ENCODE measurements around the gene CHN2. TPM values are rescaled to one million over a fixed set of nuclear protein-coding genes. Genes with fewer than 3 reads are reported as not detected.

Gene CHN2
- total RNA-seq, 1 donor from 2014 or later, result 36.1 TPM

GRCh38 chr7:29228289-29229011 lies 33.9 kb downstream of the CHN2 start:
- Histone ChIP-seq H3K36me3 (no peaks in the 10 kb centered on the region), H3K27ac (replicated peaks) (no peak overlapping the region), H3K4me3 (no peak overlapping the region), H3K4me1 (peaks cover 9% of the 10 kb centered on the region), H3K9me3 (replicated peaks) (no peaks in the 10 kb centered on the region), H3K27me3 (ENCODE audit: low read depth) (no peaks in the 10 kb centered on the region)
- TF ChIP-seq, protein P1, sequence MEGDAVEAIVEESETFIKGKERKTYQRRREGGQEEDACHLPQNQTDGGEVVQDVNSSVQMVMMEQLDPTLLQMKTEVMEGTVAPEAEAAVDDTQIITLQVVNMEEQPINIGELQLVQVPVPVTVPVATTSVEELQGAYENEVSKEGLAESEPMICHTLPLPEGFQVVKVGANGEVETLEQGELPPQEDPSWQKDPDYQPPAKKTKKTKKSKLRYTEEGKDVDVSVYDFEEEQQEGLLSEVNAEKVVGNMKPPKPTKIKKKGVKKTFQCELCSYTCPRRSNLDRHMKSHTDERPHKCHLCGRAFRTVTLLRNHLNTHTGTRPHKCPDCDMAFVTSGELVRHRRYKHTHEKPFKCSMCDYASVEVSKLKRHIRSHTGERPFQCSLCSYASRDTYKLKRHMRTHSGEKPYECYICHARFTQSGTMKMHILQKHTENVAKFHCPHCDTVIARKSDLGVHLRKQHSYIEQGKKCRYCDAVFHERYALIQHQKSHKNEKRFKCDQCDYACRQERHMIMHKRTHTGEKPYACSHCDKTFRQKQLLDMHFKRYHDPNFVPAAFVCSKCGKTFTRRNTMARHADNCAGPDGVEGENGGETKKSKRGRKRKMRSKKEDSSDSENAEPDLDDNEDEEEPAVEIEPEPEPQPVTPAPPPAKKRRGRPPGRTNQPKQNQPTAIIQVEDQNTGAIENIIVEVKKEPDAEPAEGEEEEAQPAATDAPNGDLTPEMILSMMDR (IDR thresholded peaks at IDR 0.05; ENCODE audit: borderline replicate concordance), result no peak
- no peak for DNase-seq
- intact Hi-C loops (cut with micrococcal nuclease), result no loop called here

GRCh38 chr7:29229066-29229465 lies 34.5 kb downstream of the CHN2 start:
- intact Hi-C loops (cut with micrococcal nuclease), result no loop called here
- H3K9me3 ChIP-seq (replicated peaks), result no peaks in the 10 kb centered on the region
- H3K27ac ChIP-seq (replicated peaks), result no peak overlapping the region
- TF ChIP-seq, protein P1 (IDR thresholded peaks at IDR 0.05; ENCODE audit: borderline replicate concordance), result no peak
- H3K4me3 ChIP-seq, result no peak overlapping the region
- H3K36me3 ChIP-seq, result no peaks in the 10 kb centered on the region
- H3K4me1 ChIP-seq, result peaks cover 5% of the 10 kb centered on the region
- no peak for DNase-seq
- no peaks in the 10 kb centered on the region for H3K27me3 ChIP-seq (ENCODE audit: low read depth)

- intact Hi-C loops (cut with micrococcal nuclease), result no loop called here
- no peak overlapping the region for H3K4me3 ChIP-seq
- no peaks in the 10 kb centered on the region for H3K36me3 ChIP-seq
- no peaks in the 10 kb centered on the region for H3K27me3 ChIP-seq (ENCODE audit: low read depth)
- H3K9me3 ChIP-seq (replicated peaks), result no peaks in the 10 kb centered on the region
- TF ChIP-seq, protein P1 (IDR thresholded peaks at IDR 0.05; ENCODE audit: borderline replicate concordance), result no peak
- no peak for DNase-seq
- no peak overlapping the region for H3K27ac ChIP-seq (replicated peaks)
- H3K4me1 ChIP-seq, result peaks cover 5% of the 10 kb centered on the region
These were observed 35.4 kb downstream of the CHN2 start for GRCh38 chr7:29229946-29230345.

GRCh38 chr7:29230871-29231345 lies 36.3 kb downstream of the CHN2 start:
- Histone ChIP-seq H3K27ac (replicated peaks) (no peak overlapping the region), H3K4me1 (peaks cover 5% of the 10 kb centered on the region), H3K4me3 (no peak overlapping the region), H3K27me3 (ENCODE audit: low read depth) (no peaks in the 10 kb centered on the region), H3K36me3 (no peaks in the 10 kb centered on the region), H3K9me3 (replicated peaks) (no peaks in the 10 kb centered on the region)
- intact Hi-C loops (cut with micrococcal nuclease), result no loop called here
- TF ChIP-seq, protein P1 (IDR thresholded peaks at IDR 0.05; ENCODE audit: borderline replicate concordance), result no peak
- no peak for DNase-seq

GRCh38 chr7:29231671-29232232 lies 37.2 kb downstream of the CHN2 start:
- Histone ChIP-seq H3K27ac (replicated peaks) (no peak overlapping the region), H3K36me3 (no peaks in the 10 kb centered on the region), H3K4me3 (no peak overlapping the region), H3K4me1 (peaks cover 11% of the 10 kb centered on the region), H3K27me3 (ENCODE audit: low read depth) (no peaks in the 10 kb centered on the region), H3K9me3 (replicated peaks) (no peaks in the 10 kb centered on the region)
- TF ChIP-seq, protein P1 (IDR thresholded peaks at IDR 0.05; ENCODE audit: borderline replicate concordance), result no peak
- no peak for DNase-seq
- intact Hi-C loops (cut with micrococcal nuclease), result no loop called here
